C4-2B (cell line): ENCODE results near the gene PEAK3.

Experiments used
- CTCF ChIP-seq: fragments of 450-650 bp; conservative IDR thresholded peaks from 2 replicates; pipeline ENCODE4 v1.5.1; 2017; ENCODE audit warnings: mild to moderate bottlenecking
- ZFX ChIP-seq: fragments of 450-650 bp; IDR thresholded peaks from 2 replicates; pipeline ENCODE4 v1.6.1; 2017

GRCh38 chr19:2249880-2250765 is 31.9 kb downstream of the PEAK3 start:
- TF ChIP-seq CTCF (no peak), ZFX (no peak)
